NOMO-1 treated with DMSO at 0.1 percent for 48 hours (cell line): Measurements from ENCODE around the gene RPS24.
"Not testable (repeated sequence)": the region's sequence is repeated elsewhere in the genome, so short reads cannot be mapped to it uniquely, and the experiment has no call there.

Source experiments
- DNase-seq: peaks from one replicate; lab custom pipeline; 2025; ENCODE audit not compliant: unreplicated experiment; lab: John Stamatoyannopoulos, UW

RPS24 gene

GRCh38 chr10:78033637-78034470, at the start of gene RPS24:
RPS24 (plus strand) TSS chr10:78033863; CDS start chr10:78033902, 39 bp downstream.
- DNase-seq, result peak; percentile 99

GRCh38 chr10:77984986-77985385, 48.7 kb upstream of the RPS24 start:
- no peak for DNase-seq

GRCh38 chr10:77987671-77988255, 45.9 kb upstream of the RPS24 start:
- DNase-seq, result no peak

- DNase-seq, result no peak
Observed at GRCh38 chr10:77989081-77989724, 44.5 kb upstream of the RPS24 start.

GRCh38 chr10:77993620-77994019, 40.0 kb upstream of the RPS24 start:
- no peak for DNase-seq

- not testable (repeated sequence) for DNase-seq
Observed at GRCh38 chr10:77998780-77999179, 34.9 kb upstream of the RPS24 start.

- no peak for DNase-seq
Observed at GRCh38 chr10:78000206-78000605, 33.5 kb upstream of the RPS24 start.

GRCh38 chr10:78000956-78001472, 32.6 kb upstream of the RPS24 start:
- DNase-seq, result no peak

GRCh38 chr10:78002541-78003288, 30.9 kb upstream of the RPS24 start:
- no peak for DNase-seq

GRCh38 chr10:78004215-78005026, 29.2 kb upstream of the RPS24 start:
- DNase-seq, result no peak

GRCh38 chr10:78007172-78007571, 26.5 kb upstream of the RPS24 start:
- no peak for DNase-seq

- DNase-seq, result no peak
Observed at GRCh38 chr10:78009662-78010061, 24.0 kb upstream of the RPS24 start.

- no peak for DNase-seq
Observed at GRCh38 chr10:78010278-78010677, 23.4 kb upstream of the RPS24 start.

- DNase-seq, result no peak
Observed at GRCh38 chr10:78011065-78011464, 22.6 kb upstream of the RPS24 start.

GRCh38 chr10:78013564-78013963, 20.1 kb upstream of the RPS24 start:
- no peak for DNase-seq

GRCh38 chr10:78015546-78015945, 18.1 kb upstream of the RPS24 start:
- DNase-seq, result no peak

GRCh38 chr10:78017856-78018255, 15.8 kb upstream of the RPS24 start:
- DNase-seq, result no peak

- DNase-seq, result no peak
Observed at GRCh38 chr10:78019264-78019663, 14.4 kb upstream of the RPS24 start.

- DNase-seq, result no peak
Observed at GRCh38 chr10:78021201-78021600, 12.5 kb upstream of the RPS24 start.

- DNase-seq, result no peak
Observed at GRCh38 chr10:78023741-78024140, 9.9 kb upstream of the RPS24 start.
